NB4 (cell line): ENCODE results near the gene KCNJ14.

Experiments
- DNase-seq: peaks from one replicate; pipeline ENCODE4 v3.0.0; 2010; ENCODE audit warnings: low read depth
- H3K4me3 ChIP-seq: one replicate; pipeline ENCODE4 v1.5.1; 2011; ENCODE audit warnings: mild to moderate bottlenecking, low read depth, low read length, moderate library complexity
- MYC ChIP-seq: IDR thresholded peaks from 2 replicates; pipeline ENCODE4 v1.6.1; 2011; ENCODE audit warnings: low read depth, low read length
- POLR2A ChIP-seq: IDR thresholded peaks from 2 replicates; pipeline ENCODE4 v1.6.1; 2011; ENCODE audit warnings: mild to moderate bottlenecking; ENCODE audit not compliant: insufficient read length; ENCODE audit errors: extremely low read depth
- TF ChIP-seq, protein P1 (sequence below): IDR thresholded peaks from one replicate; pipeline ENCODE4 v1.5.1; 2012; ENCODE audit warnings: low read depth, low read length
- TF ChIP-seq, protein P2 (sequence below): IDR thresholded peaks from 2 replicates; pipeline ENCODE4 v1.6.1; 2011; ENCODE audit warnings: low read depth, low read length

KCNJ14 gene

DNA sequence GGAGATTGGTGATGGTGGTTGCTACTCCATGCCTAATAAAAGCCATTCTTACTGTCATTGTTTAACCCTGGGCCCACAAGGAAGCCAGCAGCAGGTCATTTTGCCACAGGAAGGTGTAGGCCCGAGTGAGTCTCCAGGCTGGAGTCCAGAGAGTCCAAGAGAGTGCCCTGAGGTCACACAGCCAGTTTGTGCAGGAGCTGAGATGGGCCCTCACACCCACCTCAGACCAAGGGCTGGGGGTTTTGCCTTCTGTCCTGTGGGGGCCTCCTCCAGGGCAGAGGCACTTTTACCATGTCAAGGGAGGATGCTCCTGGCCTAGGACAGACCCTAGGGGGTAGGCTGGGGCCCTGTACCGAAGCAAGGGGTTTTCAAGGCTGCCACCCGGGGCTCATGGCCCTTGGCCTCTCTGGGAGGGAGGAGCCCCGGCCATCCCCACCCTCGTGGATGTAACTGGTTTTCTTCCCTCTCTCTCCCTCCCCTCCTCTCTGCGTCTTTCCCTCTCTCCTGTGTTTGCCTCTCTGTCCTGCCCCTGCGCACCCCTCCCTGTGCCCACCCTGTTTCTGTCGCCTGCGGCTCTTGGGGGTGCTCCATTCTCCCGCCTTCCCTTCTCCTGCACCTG, 21.8 kb downstream of the KCNJ14 start:
- TF ChIP-seq POLR2A (no peak), MYC (no peak)
- TF ChIP-seq, protein P1, sequence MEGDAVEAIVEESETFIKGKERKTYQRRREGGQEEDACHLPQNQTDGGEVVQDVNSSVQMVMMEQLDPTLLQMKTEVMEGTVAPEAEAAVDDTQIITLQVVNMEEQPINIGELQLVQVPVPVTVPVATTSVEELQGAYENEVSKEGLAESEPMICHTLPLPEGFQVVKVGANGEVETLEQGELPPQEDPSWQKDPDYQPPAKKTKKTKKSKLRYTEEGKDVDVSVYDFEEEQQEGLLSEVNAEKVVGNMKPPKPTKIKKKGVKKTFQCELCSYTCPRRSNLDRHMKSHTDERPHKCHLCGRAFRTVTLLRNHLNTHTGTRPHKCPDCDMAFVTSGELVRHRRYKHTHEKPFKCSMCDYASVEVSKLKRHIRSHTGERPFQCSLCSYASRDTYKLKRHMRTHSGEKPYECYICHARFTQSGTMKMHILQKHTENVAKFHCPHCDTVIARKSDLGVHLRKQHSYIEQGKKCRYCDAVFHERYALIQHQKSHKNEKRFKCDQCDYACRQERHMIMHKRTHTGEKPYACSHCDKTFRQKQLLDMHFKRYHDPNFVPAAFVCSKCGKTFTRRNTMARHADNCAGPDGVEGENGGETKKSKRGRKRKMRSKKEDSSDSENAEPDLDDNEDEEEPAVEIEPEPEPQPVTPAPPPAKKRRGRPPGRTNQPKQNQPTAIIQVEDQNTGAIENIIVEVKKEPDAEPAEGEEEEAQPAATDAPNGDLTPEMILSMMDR = no peak
- TF ChIP-seq, protein P2, sequence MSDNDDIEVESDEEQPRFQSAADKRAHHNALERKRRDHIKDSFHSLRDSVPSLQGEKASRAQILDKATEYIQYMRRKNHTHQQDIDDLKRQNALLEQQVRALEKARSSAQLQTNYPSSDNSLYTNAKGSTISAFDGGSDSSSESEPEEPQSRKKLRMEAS = no peak
- no peak overlapping the region for H3K4me3 ChIP-seq
- DNase-seq = no peak

DNA sequence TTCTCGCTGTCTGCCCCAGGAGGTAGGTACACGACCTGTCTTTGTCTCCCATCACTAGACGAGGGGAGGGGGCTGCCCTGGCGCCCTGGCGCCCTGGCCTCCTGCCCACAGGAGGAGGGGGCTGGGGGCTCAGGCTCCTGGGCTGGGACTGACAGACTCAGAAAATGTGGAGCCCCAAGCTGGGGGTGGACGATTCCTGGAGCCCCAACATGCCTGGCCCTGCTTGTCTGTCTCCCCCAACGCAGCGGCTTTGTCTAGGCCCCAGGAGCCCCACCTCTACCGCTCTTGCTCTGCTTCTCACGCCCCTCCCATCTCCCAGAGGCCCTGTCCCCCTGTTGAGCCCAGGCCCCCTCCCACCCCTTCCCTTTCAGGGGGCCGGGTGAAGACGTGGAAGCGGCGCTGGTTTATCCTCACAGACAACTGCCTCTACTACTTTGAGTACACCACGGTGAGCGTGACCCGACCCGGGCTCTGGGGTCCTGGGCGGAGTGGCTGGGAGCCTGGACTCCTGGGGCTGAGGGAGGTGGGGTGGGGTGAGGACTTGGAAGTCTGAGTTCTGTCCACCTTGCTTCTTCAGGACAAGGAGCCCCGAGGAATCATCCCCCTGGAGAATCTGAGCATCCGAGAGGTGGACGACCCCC, 22.4 kb downstream of the KCNJ14 start:
- DNase-seq = no peak
- no peak overlapping the region for H3K4me3 ChIP-seq
- TF ChIP-seq POLR2A (no peak), MYC (no peak)
- TF ChIP-seq, protein P1 = no peak
- TF ChIP-seq, protein P2 = no peak

DNA sequence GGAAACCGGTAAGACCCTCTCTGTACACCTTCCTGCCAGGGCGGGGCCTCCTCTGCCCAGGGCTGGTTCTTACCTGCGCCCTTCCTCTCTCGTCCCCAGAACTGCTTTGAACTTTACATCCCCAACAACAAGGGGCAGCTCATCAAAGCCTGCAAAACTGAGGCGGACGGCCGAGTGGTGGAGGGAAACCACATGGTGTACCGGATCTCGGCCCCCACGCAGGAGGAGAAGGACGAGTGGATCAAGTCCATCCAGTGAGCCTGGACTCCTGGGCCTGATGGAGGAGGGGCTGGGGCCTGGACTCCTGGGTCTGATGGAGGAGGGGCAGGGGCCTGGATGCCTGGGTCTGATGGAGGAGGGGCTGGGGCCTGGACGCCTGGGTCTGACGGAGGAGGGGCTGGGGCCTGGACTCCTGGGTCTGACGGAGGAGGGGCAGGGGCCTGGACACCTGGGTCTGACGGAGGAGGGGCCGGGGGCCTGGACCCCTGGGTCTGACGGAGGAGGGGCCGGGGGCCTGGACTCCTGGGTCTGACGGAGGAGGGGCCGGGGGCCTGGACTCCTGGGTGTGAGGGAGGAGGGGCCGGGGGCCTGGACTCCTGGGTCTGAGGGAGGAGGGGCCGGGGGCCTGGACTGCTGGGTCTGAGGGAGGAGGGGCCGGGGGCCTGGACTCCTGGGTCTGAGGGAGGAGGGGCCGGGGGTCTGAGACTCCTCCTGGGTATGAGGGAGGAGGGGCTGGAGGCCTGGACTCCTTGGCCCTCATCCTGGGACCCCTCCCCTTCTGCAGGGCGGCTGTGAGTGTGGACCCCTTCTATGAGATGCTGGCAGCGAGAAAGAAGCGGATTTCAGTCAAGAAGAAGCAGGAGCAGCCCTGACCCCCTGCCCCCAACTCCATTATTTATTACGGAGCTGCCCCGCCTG, 23.2 kb downstream of the KCNJ14 start:
- H3K4me3 ChIP-seq = no peak overlapping the region
- TF ChIP-seq MYC (no peak), POLR2A (no peak)
- TF ChIP-seq, protein P1 = no peak
- TF ChIP-seq, protein P2 = no peak
- DNase-seq = no peak

DNA sequence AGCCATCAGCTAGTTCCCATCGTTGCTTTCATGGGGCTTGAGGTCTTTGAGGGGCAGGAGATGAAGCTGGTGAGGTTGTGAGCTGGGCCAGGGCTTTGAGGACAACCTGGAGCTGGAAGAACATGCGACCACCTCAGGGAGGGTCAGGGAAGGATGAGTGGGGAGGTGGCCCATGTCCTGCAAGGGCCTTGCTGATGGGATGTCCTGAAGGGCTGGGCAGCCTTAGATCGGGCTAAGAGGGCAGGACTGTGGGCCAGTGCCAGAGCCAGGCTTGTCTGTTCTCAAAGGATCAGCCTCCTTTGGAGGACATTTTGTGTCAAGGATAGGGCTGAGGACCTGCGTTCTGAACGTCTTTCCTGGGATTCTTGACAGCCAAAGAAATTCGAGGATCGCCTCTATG, 24.3 kb downstream of the KCNJ14 start:
- H3K4me3 ChIP-seq = no peak overlapping the region
- DNase-seq = no peak

DNA sequence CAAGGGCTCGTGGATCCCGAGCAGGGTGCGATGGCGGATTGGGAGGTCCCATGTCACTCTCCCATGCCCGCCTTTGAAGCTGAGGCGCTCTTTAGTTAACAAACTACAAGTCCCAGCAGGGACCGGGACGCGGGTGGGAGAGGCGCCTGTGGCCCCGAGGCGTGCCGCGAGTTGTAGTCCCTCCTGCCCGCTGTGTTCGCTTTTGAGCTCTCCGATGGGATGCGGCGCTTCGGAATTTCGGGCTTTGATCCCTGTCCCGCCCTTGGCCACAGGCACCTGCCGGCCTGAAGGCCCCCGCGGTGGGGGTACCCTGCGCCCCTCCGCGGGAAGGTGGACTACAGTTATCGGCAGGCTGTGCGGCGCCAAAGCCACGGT, 24.8 kb downstream of the KCNJ14 start:
- no peak overlapping the region for H3K4me3 ChIP-seq
- TF ChIP-seq MYC (no peak), POLR2A (no peak)
- TF ChIP-seq, protein P2 = no peak
- TF ChIP-seq, protein P1 = no peak
- DNase-seq = no peak

More for the DNA sequence above, 24.3 kb downstream of the KCNJ14 start:
- TF ChIP-seq POLR2A = no peak
- TF ChIP-seq, protein P2 = no peak
- TF ChIP-seq, protein P1 = no peak
- no peak for TF ChIP-seq MYC
